ENCODE data around the gene CTPS1. TPM values are rescaled to one million over a fixed set of nuclear protein-coding genes. Genes with fewer than 3 reads are reported as not detected.

The CTPS1 gene
- total RNA-seq, 1 experiment from 2014 or later = 66.4 TPM

GRCh38 chr1:40966417-40966816 is 13.1 kb upstream of the CTPS1 start:
- Histone ChIP-seq H3K79me2 (ENCODE audit: insufficient read depth, low read length) (no peaks in the 10 kb centered on the region), H3K9me3 (ENCODE audit: control insufficient read depth in 1 of 2, insufficient read depth in 1 of 2, low read depth in 1 of 2, low read length in 2 of 2) (no peaks in the 10 kb centered on the region), H3K4me3 (replicated peaks in 1 of 2; ENCODE audit: low read depth in 1 of 2, low read length in 2 of 2) (no peak overlapping the region), H2AFZ (ENCODE audit: low read depth, low read length, poor library complexity, severe bottlenecking) (no peak overlapping the region), H3K4me1 (ENCODE audit: control insufficient read depth in 1 of 2, insufficient read depth in 2 of 2, low read length in 2 of 2) (peaks cover 18 to 42% of the 10 kb centered on the region in 2 experiments), H3K9ac (ENCODE audit: low read length) (peak overlapping the region; percentile 17; the same call in 1 of the 2 replicates), H3K4me2 (ENCODE audit: low read length) (no peak overlapping the region), H3K27ac (ENCODE audit: low read depth, low read length) (no peak overlapping the region), H4K20me1 (ENCODE audit: insufficient read depth) (no peaks in the 10 kb centered on the region), H3K9me2 (ENCODE audit: insufficient read depth) (no peaks in the 10 kb centered on the region), H3K36me3 (ENCODE audit: control insufficient read depth in 1 of 2, insufficient read depth in 2 of 2, low read length in 2 of 2) (no peaks in the 10 kb centered on the region), H3K27me3 (ENCODE audit: insufficient read depth, low read length) (no peaks in the 10 kb centered on the region)
- ATAC-seq = no peak
- POLR2A ChIA-PET = interaction anchor here (2.1 kb wide), 1 partner anchor 13 kb away, joined by 6 read pairs; the partner anchor contains the start of gene CTPS1
- CTCF ChIA-PET = interaction anchor here (1.1 to 1.6 kb wide), 2 partner anchors 14 to 15 kb away, joined by 3 to 7 read pairs; no protein-coding TSS in a partner anchor
- intact Hi-C loops (cut with micrococcal nuclease) = no loop called here
- no peak for DNase-seq (ENCODE audit: low read depth, low spot score)
- no peak for TF ChIP-seq EZH2phosphoT487 (IDR thresholded peaks at IDR 0.05; ENCODE audit: borderline replicate concordance)
- TF ChIP-seq JUND (IDR thresholded peaks at IDR 0.05) = no peak
- no peak for TF ChIP-seq TCF7L2 (IDR thresholded peaks at IDR 0.05; ENCODE audit: borderline replicate concordance, extremely low read depth, insufficient read depth, insufficient read length)
- no peak for TF ChIP-seq CEBPB (IDR thresholded peaks at IDR 0.05; ENCODE audit: low read depth)
- no peak for TF ChIP-seq CTCF (IDR thresholded peaks at IDR 0.05 in 2 of 3, conservative IDR thresholded peaks at IDR 0.05 in 1 of 3; ENCODE audit: borderline replicate concordance in 1 of 3, insufficient read depth in 1 of 3, low read depth in 2 of 3, low read length in 2 of 3)
- no peak for TF ChIP-seq SIN3A (IDR thresholded peaks at IDR 0.05; ENCODE audit: low read depth)
- TF ChIP-seq CBX3 (IDR thresholded peaks at IDR 0.05; ENCODE audit: low read depth) = no peak
- TF ChIP-seq ZBTB33 (IDR thresholded peaks at IDR 0.05; ENCODE audit: extremely low read depth, insufficient replicate concordance, low read length) = no peak
- TF ChIP-seq MAX (IDR thresholded peaks at IDR 0.05) = no peak
- RAD21 ChIA-PET (ENCODE audit: low non-redundant PET in 1 of 2, low total read pairs in 2 of 2, uncharacterized antibody in 2 of 2, unreplicated experiment in 2 of 2) = no interaction called here
- no TSS peak for BruUV-seq (replicated peaks)
